ENCODE results near the gene NLRP9. TPM values are rescaled to one million over a fixed set of nuclear protein-coding genes. Genes with fewer than 3 reads are reported as not detected.

NLRP9 gene
- total and polyA plus RNA-seq, 2 of the 8 experiments (the other 6 are each of a cell fraction or from before 2014, with no cell fraction given), result not detected

GRCh38 chr19:55778331-55778730, 40.1 kb upstream of the NLRP9 start (continued):
- TF ChIP-seq EZH2 (IDR thresholded peaks at IDR 0.05; ENCODE audit: low read depth, low read length, severe bottlenecking), result no peak

Data from H1 (cell line).